ENCODE data around the gene CTNND2. TPM values are rescaled to one million over a fixed set of nuclear protein-coding genes. Genes with fewer than 3 reads are reported as not detected.

CTNND2 gene
- total RNA-seq, 1 donor from 2014 or later, result 0.29 TPM

- H3K4me3 ChIP-seq (ENCODE audit: low read depth, low read length), result no peak overlapping the region
- no peak for DNase-seq (ENCODE audit: low read depth)
- H3K27me3 ChIP-seq (ENCODE audit: control insufficient read depth, insufficient read depth, low read length), result peaks cover 21% of the 10 kb centered on the region
- TF ChIP-seq CTCF (IDR thresholded peaks at IDR 0.05; ENCODE audit: insufficient read depth, low read length, poor library complexity, severe bottlenecking), result no peak
- H3K36me3 ChIP-seq (ENCODE audit: control insufficient read depth, insufficient read depth, low read length), result no peaks in the 10 kb centered on the region
Measured at GRCh38 chr5:11383506-11384095, 520.6 kb downstream of the CTNND2 start.

GRCh38 chr5:11378461-11378860 is 525.8 kb downstream of the CTNND2 start:
- no peak overlapping the region for H3K4me3 ChIP-seq (ENCODE audit: low read depth, low read length)
- no peak for TF ChIP-seq CTCF (IDR thresholded peaks at IDR 0.05; ENCODE audit: insufficient read depth, low read length, poor library complexity, severe bottlenecking)
- DNase-seq (ENCODE audit: low read depth), result no peak

GRCh38 chr5:11377896-11378295 is 526.4 kb downstream of the CTNND2 start:
- H3K27me3 ChIP-seq (ENCODE audit: control insufficient read depth, insufficient read depth, low read length), result no peaks in the 10 kb centered on the region
- TF ChIP-seq CTCF (IDR thresholded peaks at IDR 0.05; ENCODE audit: insufficient read depth, low read length, poor library complexity, severe bottlenecking), result no peak
- H3K36me3 ChIP-seq (ENCODE audit: control insufficient read depth, insufficient read depth, low read length), result no peaks in the 10 kb centered on the region
- DNase-seq (ENCODE audit: low read depth), result no peak
- no peak overlapping the region for H3K4me3 ChIP-seq (ENCODE audit: low read depth, low read length)

More at GRCh38 chr5:11378461-11378860, 525.8 kb downstream of the CTNND2 start:
- Histone ChIP-seq H3K36me3 (ENCODE audit: control insufficient read depth, insufficient read depth, low read length) (no peaks in the 10 kb centered on the region), H3K27me3 (ENCODE audit: control insufficient read depth, insufficient read depth, low read length) (no peaks in the 10 kb centered on the region)

- Histone ChIP-seq H3K36me3 (ENCODE audit: control insufficient read depth, insufficient read depth, low read length) (no peaks in the 10 kb centered on the region), H3K27me3 (ENCODE audit: control insufficient read depth, insufficient read depth, low read length) (no peaks in the 10 kb centered on the region), H3K4me3 (ENCODE audit: low read depth, low read length) (no peak overlapping the region)
- DNase-seq (ENCODE audit: low read depth), result no peak
- no peak for TF ChIP-seq CTCF (IDR thresholded peaks at IDR 0.05; ENCODE audit: insufficient read depth, low read length, poor library complexity, severe bottlenecking)
Measured at GRCh38 chr5:11372191-11372590, 532.1 kb downstream of the CTNND2 start.

GRCh38 chr5:11371021-11371420 is 533.2 kb downstream of the CTNND2 start:
- no peak for TF ChIP-seq CTCF (IDR thresholded peaks at IDR 0.05; ENCODE audit: insufficient read depth, low read length, poor library complexity, severe bottlenecking)
- Histone ChIP-seq H3K27me3 (ENCODE audit: control insufficient read depth, insufficient read depth, low read length) (no peaks in the 10 kb centered on the region), H3K4me3 (ENCODE audit: low read depth, low read length) (no peak overlapping the region), H3K36me3 (ENCODE audit: control insufficient read depth, insufficient read depth, low read length) (no peaks in the 10 kb centered on the region)
- DNase-seq (ENCODE audit: low read depth), result no peak

GRCh38 chr5:11364531-11364930 is 539.7 kb downstream of the CTNND2 start:
- no peak for TF ChIP-seq CTCF (IDR thresholded peaks at IDR 0.05; ENCODE audit: insufficient read depth, low read length, poor library complexity, severe bottlenecking)
- H3K36me3 ChIP-seq (ENCODE audit: control insufficient read depth, insufficient read depth, low read length), result no peaks in the 10 kb centered on the region
- no peak overlapping the region for H3K4me3 ChIP-seq (ENCODE audit: low read depth, low read length)
- H3K27me3 ChIP-seq (ENCODE audit: control insufficient read depth, insufficient read depth, low read length), result no peaks in the 10 kb centered on the region
- DNase-seq (ENCODE audit: low read depth), result no peak
